ENCODE results near the gene ERICH6B.

GRCh38 chr13:45510672-45511071 is 104.9 kb downstream of the ERICH6B start:
- no peak for TF ChIP-seq RAD21 (IDR thresholded peaks at IDR 0.05; ENCODE audit: insufficient read depth, low read depth, low read length)
- TF ChIP-seq POLR2A (IDR thresholded peaks at IDR 0.05; ENCODE audit: low read depth, low read length), result no peak
- TF ChIP-seq IRF3 (IDR thresholded peaks at IDR 0.05), result no peak
- TF ChIP-seq SMC3 (IDR thresholded peaks at IDR 0.05; ENCODE audit: borderline replicate concordance, low read length), result no peak
- TF ChIP-seq SIX5 (IDR thresholded peaks at IDR 0.05; ENCODE audit: low read depth, low read length, severe bottlenecking), result no peak
- no peak for TF ChIP-seq FOS (IDR thresholded peaks at IDR 0.05; ENCODE audit: borderline replicate concordance, extremely low read depth, insufficient read length)
